Gastroesophageal sphincter (tissue), 4 donors: ENCODE measurements around the gene LTB4R. TPM values are rescaled to one million over a fixed set of nuclear protein-coding genes. Genes with fewer than 3 reads are reported as not detected.

ENCODE experiments used
- ATAC-seq: fragments of 150-250 bp; one replicate; pipeline ENCODE4 v1.9.1; 2016; ENCODE audit warnings: mild to moderate bottlenecking, moderate library complexity
- H3K27ac ChIP-seq, 4 donors: fragments of 200-600 bp; sonication (generic) in 3 of 4; 1 replicate in 3 of 4; 2 replicates in 1 of 4; pipeline ENCODE4 v1.5.1; 2016 to 2019
- H3K27me3 ChIP-seq: fragments of 200-600 bp; sonication (generic); one replicate; pipeline ENCODE4 v1.5.1; 2019
- H3K36me3 ChIP-seq, 2 donors: fragments of 200-600 bp; sonication (generic); one replicate each; pipeline ENCODE4 v1.5.1; 2019; ENCODE audit warnings: control low read depth in 1 of 2
- H3K4me1 ChIP-seq, 3 donors: fragments of 200-600 bp; sonication (generic); 1 replicate in 2 of 3; 2 replicates in 1 of 3; pipeline ENCODE4 v1.5.1; 2016 to 2019; ENCODE audit warnings: control low read depth in 2 of 3
- H3K4me3 ChIP-seq, 2 donors: fragments of 200-600 bp; sonication (generic); one replicate each; pipeline ENCODE4 v1.5.1; 2019; ENCODE audit warnings: mild to moderate bottlenecking in 1 of 2, moderate library complexity in 1 of 2
- H3K9me3 ChIP-seq, 3 donors: fragments of 200-600 bp; sonication (generic); one replicate each; pipeline ENCODE4 v1.5.1; 2017 to 2019; ENCODE audit warnings: control low read depth in 2 of 3
- CTCF ChIP-seq, 4 experiments: fragments of 200-600 bp in 2 of 4; fragments of 450-650 bp in 2 of 4; sonication (generic) in 1 of 4; IDR thresholded peaks; one replicate each; pipeline ENCODE4 v1.5.1; 2017 to 2019; ENCODE audit warnings: antibody characterized with exemption in 4 of 4, mild to moderate bottlenecking in 2 of 4, moderate library complexity in 2 of 4
- EP300 ChIP-seq: sonication (generic); formaldehyde crosslinking; IDR thresholded peaks from one replicate; pipeline ENCODE4 v1.6.1; 2017; ENCODE audit warnings: antibody characterized with exemption, mild to moderate bottlenecking
- POLR2A ChIP-seq, 2 donors: fragments of 450-650 bp; IDR thresholded peaks; one replicate each; pipeline ENCODE4 v1.6.1; 2017; ENCODE audit warnings: antibody characterized with exemption in 2 of 2, mild to moderate bottlenecking in 2 of 2, moderate library complexity in 1 of 2
- POLR2AphosphoS5 ChIP-seq: sonication (generic); formaldehyde crosslinking; IDR thresholded peaks from one replicate; pipeline ENCODE4 v1.6.1; 2017; ENCODE audit warnings: antibody characterized with exemption
- WGBS, 2 donors: methylation state at CpG; one replicate each; pipeline ENCODE4 v1.1.5; 2018; ENCODE audit warnings: low coverage in 1 of 2; 5-methylcytosine and 5-hydroxymethylcytosine counted together
- total RNA-seq, 4 donors: library from RNA; depleted of rRNA; stranded (reverse); fragments of >200 nt; gene quantifications; one replicate each; pipeline ENCODE4 v1.1.0, GENCODE V29; 2016

LTB4R gene
- total RNA-seq, 4 donors from 2014 or later, result 3.0 to 4.2 (median 3.4) TPM

GRCh38 chr14:24311837-24312615 lies 724 bp downstream of the LTB4R start:
- peak overlapping the region; percentile 40 to 65 for H3K4me3 ChIP-seq
- peaks cover 0 to 9% of the 10 kb centered on the region in 2 donors for H3K36me3 ChIP-seq
- 67 to 83% methylated on average over 1 of the region's 1 CpG for whole genome bisulfite sequencing, 2 donors
- peaks cover 0 to 86% (median 14%) of the 10 kb centered on the region in 3 donors for H3K4me1 ChIP-seq
- H3K27ac ChIP-seq, result peak overlapping the region in 3 of 4 donors; percentile 85 to 87 (median 86)
- H3K9me3 ChIP-seq, result no peaks in the 10 kb centered on the region
- H3K27me3 ChIP-seq, result peaks cover 27% of the 10 kb centered on the region
- TF ChIP-seq EP300, result no peak
- TF ChIP-seq CTCF (IDR thresholded peaks at IDR 0.05), result no peak
- TF ChIP-seq POLR2A (IDR thresholded peaks at IDR 0.05), result no peak
- TF ChIP-seq POLR2AphosphoS5, result no peak
- ATAC-seq, result no peak

GRCh38 chr14:24312736-24313507 lies 1.6 kb downstream of the LTB4R start:
- TF ChIP-seq CTCF (IDR thresholded peaks at IDR 0.05), result no peak
- TF ChIP-seq EP300, result no peak
- TF ChIP-seq POLR2A (IDR thresholded peaks at IDR 0.05), result no peak
- no peak for TF ChIP-seq POLR2AphosphoS5
- peak overlapping the region in 3 of 4 donors; percentile 85 to 87 (median 86) for H3K27ac ChIP-seq
- peaks cover 0 to 85% (median 14%) of the 10 kb centered on the region in 3 donors for H3K4me1 ChIP-seq

GRCh38 chr14:24313913-24314312 lies 2.6 kb downstream of the LTB4R start:
- Histone ChIP-seq H3K36me3 (no peaks in the 10 kb centered on the region), H3K4me1 (peaks cover 0 to 76% (median 14%) of the 10 kb centered on the region in 3 donors), H3K9me3 (no peaks in the 10 kb centered on the region), H3K27me3 (peaks cover 46% of the 10 kb centered on the region), H3K27ac (peak overlapping the region in 2 of 4 donors; percentile 13 to 43), H3K4me3 (no peak overlapping the region)
- WGBS, 2 donors, result 69% methylated on average over 2 of the region's 2 CpGs; no CpG with 5 or more reads in 1 of the 2 donors
- no peak for TF ChIP-seq POLR2A (IDR thresholded peaks at IDR 0.05)
- no peak for TF ChIP-seq POLR2AphosphoS5
- TF ChIP-seq CTCF (IDR thresholded peaks at IDR 0.05), result no peak
- TF ChIP-seq EP300, result no peak
- ATAC-seq, result no peak

More at GRCh38 chr14:24312736-24313507, 1.6 kb downstream of the LTB4R start:
- Histone ChIP-seq H3K4me3 (no peak overlapping the region), H3K27me3 (peaks cover 36% of the 10 kb centered on the region), H3K9me3 (no peaks in the 10 kb centered on the region), H3K36me3 (peaks cover 0 to under 1% of the 10 kb centered on the region in 2 donors)
- ATAC-seq, result no peak
- WGBS, 2 donors, result 72 to 80% methylated on average over 5 to 7 of the region's 9 CpGs

- Histone ChIP-seq H3K27ac (peak overlapping the region in 2 of 4 donors; percentile 28 to 30), H3K27me3 (peaks cover 52% of the 10 kb centered on the region), H3K4me1 (peaks cover 0 to 70% (median 12%) of the 10 kb centered on the region in 3 donors), H3K4me3 (no peak overlapping the region), H3K36me3 (no peaks in the 10 kb centered on the region), H3K9me3 (no peaks in the 10 kb centered on the region)
- no peak for TF ChIP-seq POLR2AphosphoS5
- 33 to 73% methylated on average over 1 to 5 of the region's 5 CpGs for WGBS, 2 donors
- no peak for ATAC-seq
These were observed 3.3 kb downstream of the LTB4R start for GRCh38 chr14:24314377-24315193.
